Measurements from ENCODE around the gene EEF1E1. TPM values are rescaled to one million over a fixed set of nuclear protein-coding genes. Genes with fewer than 3 reads are reported as not detected.

Gene EEF1E1
- total RNA-seq, 1 donor, result 66.1 TPM

DNA sequence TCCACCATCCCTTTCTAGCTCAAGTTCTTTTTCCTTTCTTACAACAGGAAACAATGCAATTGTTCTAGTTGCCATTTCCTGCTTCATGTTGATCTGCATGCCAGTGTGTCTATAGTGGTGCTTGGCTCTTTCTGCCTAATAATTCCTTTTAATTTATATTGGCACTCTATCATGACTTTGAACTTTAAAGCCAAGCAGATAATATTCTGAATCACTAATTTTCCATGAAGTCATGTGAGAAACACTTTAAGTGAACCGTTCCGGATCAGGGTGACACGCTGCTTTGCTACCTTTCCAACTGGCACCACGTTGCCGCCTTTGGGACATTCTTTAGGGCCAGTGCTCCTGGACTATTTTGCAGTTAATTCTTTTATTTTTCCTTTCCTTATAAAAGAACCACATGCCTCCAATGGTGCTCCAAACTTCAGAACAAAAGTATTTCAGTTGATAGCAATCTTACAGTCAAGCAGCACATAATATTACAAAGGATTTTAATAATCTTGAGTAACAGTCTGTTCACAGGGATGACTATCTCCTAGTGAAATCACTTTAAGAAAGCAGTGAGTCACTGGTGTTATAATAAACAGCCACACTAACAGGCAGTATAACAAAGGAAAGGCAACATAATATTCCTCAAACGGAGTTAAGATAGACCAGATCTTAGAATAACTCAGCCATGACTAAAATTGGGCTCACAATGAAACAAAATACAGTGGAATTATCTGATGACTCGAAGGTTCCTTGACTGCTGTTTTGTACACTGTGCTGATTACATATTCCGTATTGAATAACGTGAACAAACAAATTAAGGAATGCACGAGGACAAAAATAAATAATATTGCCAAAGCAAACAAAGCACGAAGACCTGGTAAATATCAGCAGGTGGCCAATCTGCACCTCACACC lies 19.1 kb downstream of the EEF1E1 start:
- TF ChIP-seq, protein P1, sequence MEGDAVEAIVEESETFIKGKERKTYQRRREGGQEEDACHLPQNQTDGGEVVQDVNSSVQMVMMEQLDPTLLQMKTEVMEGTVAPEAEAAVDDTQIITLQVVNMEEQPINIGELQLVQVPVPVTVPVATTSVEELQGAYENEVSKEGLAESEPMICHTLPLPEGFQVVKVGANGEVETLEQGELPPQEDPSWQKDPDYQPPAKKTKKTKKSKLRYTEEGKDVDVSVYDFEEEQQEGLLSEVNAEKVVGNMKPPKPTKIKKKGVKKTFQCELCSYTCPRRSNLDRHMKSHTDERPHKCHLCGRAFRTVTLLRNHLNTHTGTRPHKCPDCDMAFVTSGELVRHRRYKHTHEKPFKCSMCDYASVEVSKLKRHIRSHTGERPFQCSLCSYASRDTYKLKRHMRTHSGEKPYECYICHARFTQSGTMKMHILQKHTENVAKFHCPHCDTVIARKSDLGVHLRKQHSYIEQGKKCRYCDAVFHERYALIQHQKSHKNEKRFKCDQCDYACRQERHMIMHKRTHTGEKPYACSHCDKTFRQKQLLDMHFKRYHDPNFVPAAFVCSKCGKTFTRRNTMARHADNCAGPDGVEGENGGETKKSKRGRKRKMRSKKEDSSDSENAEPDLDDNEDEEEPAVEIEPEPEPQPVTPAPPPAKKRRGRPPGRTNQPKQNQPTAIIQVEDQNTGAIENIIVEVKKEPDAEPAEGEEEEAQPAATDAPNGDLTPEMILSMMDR (IDR thresholded peaks at IDR 0.05; ENCODE audit: insufficient read depth, low read length), result no peak
- peak overlapping the region; percentile 11 for H3K4me3 ChIP-seq (ENCODE audit: low read depth, low read length)
- peak; percentile 94 for DNase-seq (ENCODE audit: low read depth)

DNA sequence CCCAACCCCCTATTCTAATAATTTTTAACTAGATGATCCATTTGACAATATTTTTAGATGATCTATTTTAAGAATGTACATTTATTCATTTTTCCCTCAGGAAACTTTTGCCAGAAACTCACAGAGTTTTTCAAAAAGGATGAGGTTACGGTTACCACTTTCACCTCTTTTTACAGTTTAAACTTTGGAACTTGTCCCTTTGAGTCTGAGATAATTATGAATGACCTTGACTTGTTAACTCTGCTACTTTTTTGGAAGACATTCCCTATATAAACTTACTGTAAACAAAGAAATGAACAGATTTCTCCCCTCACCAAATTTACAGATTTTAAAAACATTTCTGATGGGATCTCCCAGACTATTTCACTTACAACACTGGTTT lies 19.8 kb downstream of the EEF1E1 start:
- no peak for DNase-seq (ENCODE audit: low read depth)
- no peak overlapping the region for H3K4me3 ChIP-seq (ENCODE audit: low read depth, low read length)
- TF ChIP-seq, protein P1 (IDR thresholded peaks at IDR 0.05; ENCODE audit: insufficient read depth, low read length), result no peak

DNA sequence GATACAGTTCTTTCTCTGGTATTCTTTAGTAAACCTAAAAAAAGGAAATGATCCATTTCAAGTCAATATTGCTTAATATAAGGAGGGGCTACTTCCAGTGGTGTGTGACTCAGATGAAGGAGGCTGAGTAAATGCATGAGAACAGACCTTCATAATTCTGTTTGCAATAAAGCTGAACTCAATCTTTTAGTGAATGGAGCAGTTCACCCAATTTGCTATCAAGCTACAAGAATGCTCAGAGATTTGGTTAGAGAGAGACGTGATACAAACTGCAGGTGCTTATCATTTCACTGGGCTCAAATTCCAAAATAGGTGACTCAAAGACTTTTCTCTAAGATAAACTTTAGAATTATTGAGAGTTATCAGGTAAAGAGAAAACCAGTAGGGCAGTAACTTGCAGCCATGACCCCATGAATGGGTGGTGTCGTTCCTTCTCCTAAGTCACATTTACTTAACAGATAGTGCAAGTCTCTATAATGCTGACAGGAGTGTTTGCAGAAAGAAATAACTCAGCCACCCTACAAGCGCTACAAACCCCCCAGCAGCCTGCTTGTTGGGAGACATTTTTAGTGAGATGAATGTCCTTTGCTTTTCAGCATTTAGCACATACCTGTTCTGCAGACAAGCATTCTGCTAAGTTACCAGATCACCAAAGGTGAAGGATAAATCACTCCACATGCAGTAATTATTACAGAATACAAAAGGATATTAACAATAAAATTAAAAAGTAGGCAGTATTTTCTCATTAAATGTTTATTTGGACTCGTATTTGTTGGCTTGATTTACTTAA lies 21.8 kb downstream of the EEF1E1 start:
- DNase-seq (ENCODE audit: low read depth), result peak; percentile 79
- TF ChIP-seq, protein P1 (IDR thresholded peaks at IDR 0.05; ENCODE audit: insufficient read depth, low read length), result no peak

DNA sequence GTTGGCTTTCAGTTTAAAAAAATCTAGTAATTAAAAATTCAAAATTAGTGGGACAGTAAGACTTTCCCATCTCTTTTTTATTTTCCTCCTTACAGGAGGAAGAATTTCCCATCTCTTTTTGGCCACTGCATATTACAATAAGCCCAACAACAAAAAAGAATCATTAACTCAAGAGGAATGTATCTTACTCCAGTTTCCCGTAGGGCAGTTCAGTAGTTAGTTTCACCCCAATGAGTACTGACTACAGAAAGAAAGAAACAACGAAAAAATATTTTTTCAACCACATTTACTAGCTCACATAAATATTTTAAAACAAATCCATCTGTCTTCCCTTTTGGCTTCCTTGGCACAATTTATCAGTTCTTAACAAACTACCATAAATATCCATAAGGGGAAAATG lies 23.2 kb downstream of the EEF1E1 start:
- H3K4me3 ChIP-seq (ENCODE audit: low read depth, low read length), result no peak overlapping the region
- DNase-seq (ENCODE audit: low read depth), result no peak
- TF ChIP-seq, protein P1 (IDR thresholded peaks at IDR 0.05; ENCODE audit: insufficient read depth, low read length), result no peak

More for the DNA sequence above, 21.8 kb downstream of the EEF1E1 start:
- no peak overlapping the region for H3K4me3 ChIP-seq (ENCODE audit: low read depth, low read length)

DNA sequence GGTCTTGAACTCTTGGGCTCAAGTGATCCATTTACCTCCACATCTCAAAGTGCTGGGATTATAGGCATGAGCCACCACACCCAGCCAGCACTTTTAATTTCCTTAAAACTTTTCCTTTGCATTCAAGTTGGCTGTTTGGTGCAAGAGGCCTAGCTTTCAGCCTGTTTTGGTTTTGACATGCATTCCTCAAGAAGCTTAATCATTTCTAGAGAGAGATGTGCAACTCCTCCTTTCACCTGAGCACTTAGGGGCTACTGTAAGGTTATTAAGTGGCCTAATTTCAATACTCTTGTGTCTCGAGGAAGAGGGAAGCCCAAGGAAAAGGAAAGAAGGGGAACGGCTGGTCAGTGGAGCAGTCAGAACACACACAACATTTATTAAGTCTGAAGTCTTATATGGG lies 24.4 kb downstream of the EEF1E1 start:
- TF ChIP-seq, protein P1 (IDR thresholded peaks at IDR 0.05; ENCODE audit: insufficient read depth, low read length), result no peak
- H3K4me3 ChIP-seq (ENCODE audit: low read depth, low read length), result no peak overlapping the region
- DNase-seq (ENCODE audit: low read depth), result no peak

DNA sequence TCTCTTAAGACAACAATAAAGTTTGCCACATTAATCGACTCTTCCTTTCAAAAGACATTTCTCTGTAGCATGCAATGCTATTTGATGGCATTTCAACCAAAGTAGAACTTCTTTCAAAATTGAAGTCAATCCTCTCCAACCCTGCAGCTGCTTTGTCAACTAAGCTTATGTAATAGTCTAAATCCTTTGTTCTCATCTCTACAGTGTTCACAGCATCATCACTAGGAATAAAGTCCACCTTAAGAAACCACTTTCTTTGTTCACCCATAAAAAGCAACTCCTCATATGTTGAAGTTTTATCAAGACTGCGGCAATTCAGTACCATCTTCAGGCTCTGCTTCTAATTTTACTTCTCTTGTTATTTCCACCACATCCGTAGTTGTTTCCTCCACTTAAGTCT lies 26.6 kb downstream of the EEF1E1 start:
- H3K4me3 ChIP-seq (ENCODE audit: low read depth, low read length), result no peak overlapping the region
- no peak for DNase-seq (ENCODE audit: low read depth)
- TF ChIP-seq, protein P1 (IDR thresholded peaks at IDR 0.05; ENCODE audit: insufficient read depth, low read length), result no peak

All from fibroblast of the aortic adventitia (primary cell).